GM21619 (cell line): ENCODE data around the gene CCDC102B.
A peak's percentile ranks its signal among the peaks of the same experiment; 100 is the strongest.
"Not testable (repeated sequence)": the region's sequence is repeated elsewhere in the genome, so short reads cannot be mapped to it uniquely, and the experiment has no call there.

Experiments
- ATAC-seq: cut with Tn5 transposase; IDR thresholded peaks from one replicate; pipeline ENCODE4 v1.9.1; 2021; ENCODE audit not compliant: unreplicated experiment

Gene CCDC102B

GRCh38 chr18:68897286-68897685 is 99.4 kb downstream of the CCDC102B start:
- no peak for ATAC-seq

GRCh38 chr18:68909579-68909978 is 111.7 kb downstream of the CCDC102B start:
- ATAC-seq = no peak

- no peak for ATAC-seq
These were observed 117.2 kb downstream of the CCDC102B start for GRCh38 chr18:68915061-68915460.

GRCh38 chr18:68916734-68917133 is 118.9 kb downstream of the CCDC102B start:
- ATAC-seq = no peak

- no peak for ATAC-seq
These were observed 120.3 kb downstream of the CCDC102B start for GRCh38 chr18:68918216-68918615.

GRCh38 chr18:68919900-68920299 is 122.0 kb downstream of the CCDC102B start:
- no peak for ATAC-seq

GRCh38 chr18:68922392-68922791 is 124.5 kb downstream of the CCDC102B start:
- no peak for ATAC-seq

GRCh38 chr18:68925268-68925667 is 127.4 kb downstream of the CCDC102B start:
- ATAC-seq = peak; percentile 90

- ATAC-seq = no peak
These were observed 131.1 kb downstream of the CCDC102B start for GRCh38 chr18:68928762-68929675.

GRCh38 chr18:68935686-68936085 is 137.8 kb downstream of the CCDC102B start:
- ATAC-seq = no peak

- peak; percentile 58 for ATAC-seq
These were observed 139.2 kb downstream of the CCDC102B start for GRCh38 chr18:68937029-68937599.

- no peak for ATAC-seq
These were observed 142.2 kb downstream of the CCDC102B start for GRCh38 chr18:68940039-68940438.

GRCh38 chr18:68940754-68941153 is 142.9 kb downstream of the CCDC102B start:
- ATAC-seq = no peak

- ATAC-seq = no peak
These were observed 144.3 kb downstream of the CCDC102B start for GRCh38 chr18:68942230-68942629.

GRCh38 chr18:68943861-68944260 is 146.0 kb downstream of the CCDC102B start:
- not testable (repeated sequence) for ATAC-seq

GRCh38 chr18:68944330-68944729 is 146.4 kb downstream of the CCDC102B start:
- no peak for ATAC-seq

GRCh38 chr18:68944826-68945225 is 146.9 kb downstream of the CCDC102B start:
- ATAC-seq = no peak

- ATAC-seq = no peak
These were observed 150.7 kb downstream of the CCDC102B start for GRCh38 chr18:68948622-68949021.

GRCh38 chr18:68954738-68955137 is 156.9 kb downstream of the CCDC102B start:
- ATAC-seq = no peak

- ATAC-seq = no peak
These were observed 158.8 kb downstream of the CCDC102B start for GRCh38 chr18:68956650-68957049.

- no peak for ATAC-seq
These were observed 162.5 kb downstream of the CCDC102B start for GRCh38 chr18:68960355-68960754.

- ATAC-seq = no peak
These were observed 164.7 kb downstream of the CCDC102B start for GRCh38 chr18:68962623-68963022.
